BLaER1 (cell line): Measurements from ENCODE around the gene P2RX4.
A peak's percentile ranks its signal among the peaks of the same experiment; 100 is the strongest.

Experiments
- H3K27ac ChIP-seq: shearing (Covaris generic); formaldehyde crosslinking; 2 replicates; pipeline ENCODE4 v1.8.1; 2022
- H3K27me3 ChIP-seq: shearing (Covaris generic); formaldehyde crosslinking; 2 replicates; pipeline ENCODE4 v1.8.1; 2022
- H3K36me3 ChIP-seq: shearing (Covaris generic); formaldehyde crosslinking; 2 replicates; pipeline ENCODE4 v1.8.1; 2022
- H3K4me1 ChIP-seq: shearing (Covaris generic); formaldehyde crosslinking; 2 replicates; pipeline ENCODE4 v1.8.1; 2022
- H3K4me2 ChIP-seq: shearing (Covaris generic); formaldehyde crosslinking; 2 replicates; pipeline ENCODE4 v1.8.1; 2022
- H3K4me3 ChIP-seq: shearing (Covaris generic); formaldehyde crosslinking; 2 replicates; pipeline ENCODE4 v1.8.1; 2022
- H3K9ac ChIP-seq: shearing (Covaris generic); formaldehyde crosslinking; 2 replicates; pipeline ENCODE4 v1.8.1; 2022
- H3K9me3 ChIP-seq: shearing (Covaris generic); formaldehyde crosslinking; 2 replicates; pipeline ENCODE4 v1.8.1; 2022
- H4K20me1 ChIP-seq: shearing (Covaris generic); formaldehyde crosslinking; 2 replicates; pipeline ENCODE4 v1.8.1; 2022
- Cebpa-rat ChIP-seq: shearing (Covaris generic); IDR thresholded peaks from 2 replicates; pipeline ENCODE4 v1.8.1; 2022

P2RX4 gene

DNA sequence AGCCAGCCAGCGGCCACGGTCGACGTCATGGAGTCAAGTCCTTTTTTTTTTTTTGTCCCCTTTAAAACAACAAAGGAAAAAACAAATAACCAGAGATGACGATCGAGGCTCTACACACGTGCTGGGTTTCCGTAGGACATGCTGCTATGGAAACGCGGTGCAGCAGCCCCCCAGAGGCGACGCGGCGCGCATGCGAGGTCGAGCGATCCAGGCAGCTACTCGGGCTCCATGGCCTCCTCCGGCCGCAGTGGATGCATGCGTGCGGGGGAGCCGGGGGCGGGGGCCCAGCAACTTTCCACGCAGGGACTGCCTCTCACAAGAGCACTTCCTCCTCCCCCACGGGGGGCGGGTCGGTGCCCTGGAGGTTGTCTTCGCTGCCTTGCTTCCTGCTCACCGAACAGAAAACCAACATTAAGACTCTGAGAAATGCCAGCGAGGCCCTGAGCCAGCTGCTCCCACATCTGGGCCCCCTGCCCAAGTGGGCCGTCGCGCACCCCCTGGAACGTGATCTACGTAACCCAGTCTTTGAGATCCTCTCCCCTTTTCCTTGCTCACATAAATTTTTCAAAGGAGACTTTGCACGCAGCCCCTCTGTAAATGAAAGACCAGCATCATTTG, 30.7 kb downstream of the P2RX4 start:
- H3K27me3 ChIP-seq: no peaks in the 10 kb centered on the region
- 0 out of 2 replicates have a peak overlapping the region, but pooled peaks have one; percentile 8 for H3K9ac ChIP-seq
- peaks cover 84% of the 10 kb centered on the region for H3K36me3 ChIP-seq
- H3K4me1 ChIP-seq: peaks cover 45% of the 10 kb centered on the region
- no peak overlapping the region for H3K4me3 ChIP-seq
- peak overlapping the region; percentile 25 for H3K27ac ChIP-seq
- no peaks in the 10 kb centered on the region for H4K20me1 ChIP-seq
- peak overlapping the region; percentile 71 for H3K4me2 ChIP-seq
- TF ChIP-seq Cebpa-rat: no peak
- no peaks in the 10 kb centered on the region for H3K9me3 ChIP-seq

DNA sequence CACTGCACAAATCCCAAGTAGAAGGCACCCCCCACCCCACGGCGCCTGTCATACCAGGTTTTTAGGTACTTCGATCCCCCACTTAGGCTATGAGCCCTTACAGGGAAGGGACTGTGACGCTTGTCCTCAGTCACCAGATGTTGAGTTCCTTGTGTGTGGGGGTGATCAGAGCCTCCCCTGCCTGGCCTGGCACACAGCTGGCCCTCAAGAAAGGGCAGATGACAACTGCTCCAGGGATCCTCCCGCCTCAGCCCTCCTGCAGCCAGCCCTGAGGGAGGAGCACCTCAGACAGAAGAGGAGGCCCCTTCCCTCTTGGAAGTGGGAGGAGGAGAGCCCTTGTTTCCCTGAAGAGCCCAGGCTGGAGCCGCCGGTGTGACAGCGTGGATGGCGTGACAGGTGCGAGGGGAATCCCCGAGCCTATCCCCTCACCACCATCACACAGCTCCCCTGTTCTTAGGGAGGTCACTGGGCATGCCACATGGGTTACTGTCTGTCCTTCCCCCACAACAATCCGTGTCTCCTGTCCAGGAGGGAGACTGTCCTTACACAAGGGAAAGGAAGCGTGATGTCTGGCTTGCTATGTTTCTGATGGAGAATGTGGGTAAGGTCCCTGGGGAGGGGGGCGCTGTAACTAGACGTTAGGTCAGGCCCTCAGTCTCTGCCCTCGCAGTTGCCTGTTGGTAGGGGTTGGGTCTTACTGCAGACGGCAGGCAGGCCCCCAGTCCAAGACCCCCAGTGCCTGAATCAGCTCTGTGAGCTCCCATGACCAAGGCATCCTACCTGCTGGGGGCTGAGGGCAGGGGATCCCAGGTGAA, 31.4 kb downstream of the P2RX4 start:
- H3K9me3 ChIP-seq: no peaks in the 10 kb centered on the region
- no peaks in the 10 kb centered on the region for H4K20me1 ChIP-seq
- peaks cover 83% of the 10 kb centered on the region for H3K36me3 ChIP-seq
- peaks cover 45% of the 10 kb centered on the region for H3K4me1 ChIP-seq
- H3K27me3 ChIP-seq: no peaks in the 10 kb centered on the region
- H3K27ac ChIP-seq: peak overlapping the region; percentile 25
- H3K4me3 ChIP-seq: no peak overlapping the region
- H3K9ac ChIP-seq: 0 out of 2 replicates have a peak overlapping the region, but pooled peaks have one; percentile 8
- TF ChIP-seq Cebpa-rat: no peak
- H3K4me2 ChIP-seq: peak overlapping the region; percentile 71

DNA sequence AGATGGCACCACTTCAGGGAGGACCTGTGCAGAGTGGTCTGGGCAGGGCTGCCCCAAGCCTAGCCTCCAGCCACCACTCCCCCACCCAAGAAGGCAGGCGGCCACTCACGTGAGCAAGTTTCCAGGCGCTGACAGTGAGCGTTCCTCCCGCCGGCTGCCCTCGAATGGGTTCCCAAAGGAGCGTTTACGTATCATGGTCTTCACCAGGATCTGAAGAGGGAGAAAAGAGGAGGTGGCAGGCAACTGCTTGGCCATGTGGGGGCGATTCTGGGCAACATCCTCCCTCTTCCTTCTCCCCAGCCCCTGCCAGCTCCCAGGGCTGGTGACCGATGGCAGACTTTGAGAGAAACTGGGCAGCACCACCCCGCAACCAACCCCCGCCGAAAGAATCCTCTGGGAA, 35.1 kb downstream of the P2RX4 start:
- Histone ChIP-seq H4K20me1 (no peaks in the 10 kb centered on the region), H3K4me3 (no peak overlapping the region), H3K27me3 (no peaks in the 10 kb centered on the region), H3K4me2 (no peak overlapping the region), H3K9me3 (no peaks in the 10 kb centered on the region), H3K9ac (no peak overlapping the region), H3K27ac (no peak overlapping the region), H3K36me3 (peaks cover 86% of the 10 kb centered on the region), H3K4me1 (peaks cover 24% of the 10 kb centered on the region)
- TF ChIP-seq Cebpa-rat: no peak

DNA sequence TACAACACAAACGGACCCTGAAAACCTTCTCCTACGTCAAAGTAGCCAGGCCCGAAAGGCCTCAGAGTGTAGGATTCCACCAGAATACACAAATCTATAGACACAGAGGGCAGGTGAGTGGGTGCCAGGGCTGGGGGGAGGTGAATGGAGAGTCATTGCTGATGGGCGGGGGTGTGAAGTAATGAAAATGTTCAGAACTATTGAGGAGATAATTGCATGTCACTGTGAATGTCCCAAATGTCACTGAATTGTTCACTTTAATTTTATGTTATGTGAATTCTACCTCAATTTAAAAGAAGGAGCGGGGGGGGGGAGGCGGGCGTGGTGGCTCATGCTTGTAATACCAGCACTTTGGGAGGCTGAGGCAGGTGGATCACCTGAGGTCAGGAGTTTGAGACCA, 36.0 kb downstream of the P2RX4 start:
- Histone ChIP-seq H3K36me3 (peaks cover 87% of the 10 kb centered on the region), H3K27ac (no peak overlapping the region), H3K27me3 (no peaks in the 10 kb centered on the region), H3K9me3 (no peaks in the 10 kb centered on the region), H3K4me1 (peaks cover 15% of the 10 kb centered on the region), H4K20me1 (no peaks in the 10 kb centered on the region), H3K4me3 (no peak overlapping the region), H3K9ac (no peak overlapping the region), H3K4me2 (no peak overlapping the region)
- TF ChIP-seq Cebpa-rat: no peak

DNA sequence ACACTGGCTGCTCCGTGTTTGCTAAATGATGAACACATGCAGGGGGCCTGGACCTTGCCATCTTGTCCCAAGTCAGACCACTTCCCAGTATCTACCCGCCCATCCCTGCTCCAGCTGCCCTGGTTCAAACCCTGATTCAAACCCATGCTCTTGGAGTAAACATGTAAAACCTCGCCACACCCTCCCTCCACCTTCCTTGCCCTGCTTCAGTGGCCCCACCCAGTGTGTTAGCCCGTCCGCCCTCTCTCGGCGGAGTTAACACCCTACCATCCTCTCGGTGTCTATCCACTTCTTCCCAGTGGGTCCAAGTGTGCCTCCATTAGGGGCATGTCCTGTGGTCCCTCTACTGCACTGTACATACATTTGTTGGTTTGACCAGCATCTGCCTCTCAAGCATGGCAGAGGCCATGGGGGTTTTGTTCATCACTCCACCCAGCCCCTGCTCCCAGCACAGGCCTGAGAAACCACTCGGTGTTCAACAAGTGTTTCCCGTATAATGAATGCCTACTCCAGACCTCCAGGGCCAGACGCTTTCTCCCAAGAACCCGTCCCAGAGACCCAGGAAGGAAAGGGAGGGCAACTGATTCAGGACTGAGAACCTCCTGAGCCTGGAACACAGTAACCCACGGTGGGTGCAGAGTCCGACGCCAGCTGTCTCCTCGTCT, 37.1 kb downstream of the P2RX4 start:
- Histone ChIP-seq H3K4me1 (peaks cover 4% of the 10 kb centered on the region), H3K4me3 (no peak overlapping the region), H3K27me3 (no peaks in the 10 kb centered on the region), H3K27ac (no peak overlapping the region), H3K36me3 (peaks cover 90% of the 10 kb centered on the region), H3K9ac (no peak overlapping the region), H4K20me1 (no peaks in the 10 kb centered on the region), H3K4me2 (no peak overlapping the region), H3K9me3 (no peaks in the 10 kb centered on the region)
- TF ChIP-seq Cebpa-rat: no peak

DNA sequence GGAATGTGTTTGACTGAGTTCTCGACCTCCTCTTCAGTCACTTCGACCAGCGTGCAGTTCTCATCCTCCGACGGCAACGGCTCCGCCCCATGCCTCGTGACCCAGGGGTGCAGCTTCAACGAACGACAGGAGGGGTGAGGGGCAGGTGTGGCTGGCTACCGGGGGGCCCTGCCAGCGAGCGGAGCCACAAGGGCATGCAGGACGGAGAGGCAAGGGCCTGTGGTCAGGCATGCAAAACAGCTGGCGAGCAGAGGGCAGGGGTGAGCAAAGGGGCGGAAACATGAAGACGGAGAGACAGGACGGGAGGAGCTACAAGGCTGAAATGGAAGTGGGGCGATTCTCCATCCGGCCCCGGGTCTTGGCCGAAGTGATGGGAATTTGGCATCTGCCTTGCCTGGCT, 38.7 kb downstream of the P2RX4 start:
- Histone ChIP-seq H3K4me1 (no peaks in the 10 kb centered on the region), H3K4me2 (no peak overlapping the region), H3K4me3 (no peak overlapping the region), H3K36me3 (peaks cover 97% of the 10 kb centered on the region), H4K20me1 (no peaks in the 10 kb centered on the region), H3K27ac (no peak overlapping the region), H3K9me3 (no peaks in the 10 kb centered on the region), H3K27me3 (no peaks in the 10 kb centered on the region), H3K9ac (no peak overlapping the region)
- TF ChIP-seq Cebpa-rat: no peak

DNA sequence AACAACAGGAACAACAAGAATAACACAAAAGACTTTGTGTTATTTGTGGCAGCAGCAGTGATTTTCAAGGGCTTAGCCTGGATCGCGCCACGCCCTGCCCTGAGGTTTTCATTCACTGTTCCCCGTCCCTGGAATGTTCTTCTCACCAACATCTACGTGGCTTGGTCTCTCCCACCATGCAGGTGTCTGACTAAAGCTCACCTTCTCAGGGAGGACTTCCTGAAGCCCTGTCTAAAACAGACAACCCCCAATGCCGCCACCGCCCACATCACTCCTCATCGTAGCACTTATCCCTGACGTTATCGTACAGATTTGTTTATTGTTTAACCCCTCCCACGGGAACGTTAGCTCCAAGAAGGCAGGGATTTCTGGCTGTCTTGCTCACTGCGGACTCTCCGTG, 40.4 kb downstream of the P2RX4 start:
- Histone ChIP-seq H3K27ac (no peak overlapping the region), H3K4me2 (no peak overlapping the region), H4K20me1 (no peaks in the 10 kb centered on the region), H3K4me3 (no peak overlapping the region), H3K36me3 (peaks cover 94% of the 10 kb centered on the region), H3K9me3 (no peaks in the 10 kb centered on the region), H3K27me3 (no peaks in the 10 kb centered on the region), H3K4me1 (no peaks in the 10 kb centered on the region), H3K9ac (no peak overlapping the region)
- no peak for TF ChIP-seq Cebpa-rat

DNA sequence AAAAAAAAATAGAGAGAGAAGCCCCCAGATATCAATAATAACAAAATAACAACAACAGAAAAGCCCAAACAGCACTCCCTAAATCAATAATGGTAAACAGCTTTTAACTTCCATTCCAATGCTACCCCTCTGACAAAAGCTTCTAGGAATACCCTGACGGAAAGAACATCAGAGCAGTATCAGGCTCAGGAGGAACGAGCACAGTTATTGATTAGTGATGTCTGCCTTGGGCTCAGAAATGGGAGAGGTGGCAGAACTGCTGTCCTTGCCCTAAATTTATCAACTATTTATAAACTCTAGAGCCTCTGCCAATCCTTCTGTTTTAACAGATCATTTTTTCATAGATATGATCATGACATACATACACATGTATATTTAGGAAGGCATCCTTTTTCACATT, 41.9 kb downstream of the P2RX4 start:
- no peak overlapping the region for H3K4me2 ChIP-seq
- no peaks in the 10 kb centered on the region for H3K9me3 ChIP-seq
- H3K4me1 ChIP-seq: no peaks in the 10 kb centered on the region
- H3K4me3 ChIP-seq: no peak overlapping the region
- H3K36me3 ChIP-seq: peaks cover 96% of the 10 kb centered on the region
- H3K27me3 ChIP-seq: no peaks in the 10 kb centered on the region
- H3K27ac ChIP-seq: no peak overlapping the region
- H4K20me1 ChIP-seq: no peaks in the 10 kb centered on the region
- no peak for TF ChIP-seq Cebpa-rat
- H3K9ac ChIP-seq: no peak overlapping the region

DNA sequence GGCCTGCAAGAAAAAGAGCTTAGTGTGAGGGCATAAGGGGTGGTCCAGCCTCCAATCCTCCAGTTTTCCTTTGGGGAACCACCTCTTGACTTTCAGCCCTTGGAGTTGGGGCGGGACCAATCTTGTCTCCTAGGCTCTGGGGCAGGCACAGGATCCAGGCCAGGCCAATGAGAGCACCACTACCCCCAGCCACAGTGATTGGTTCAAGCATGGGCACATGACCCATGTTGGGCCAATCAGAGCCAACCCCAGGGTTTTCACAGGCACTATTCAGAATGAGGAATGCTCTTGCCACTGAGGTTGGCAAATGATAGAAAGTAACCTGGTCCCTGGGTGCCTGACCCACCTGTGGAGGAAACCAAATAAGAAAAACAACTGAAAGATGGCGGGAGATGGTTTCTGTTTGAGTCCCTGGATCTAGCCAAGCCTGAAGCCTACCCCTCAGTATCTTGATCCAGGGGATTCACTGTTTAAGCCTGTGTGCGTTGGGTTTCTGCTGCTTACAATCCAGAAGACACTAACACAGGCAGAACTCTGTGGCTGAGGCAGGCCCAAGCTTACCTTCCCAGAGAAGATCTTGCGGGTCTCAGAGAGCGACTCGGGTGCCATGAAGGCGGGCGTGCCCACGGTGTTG, 42.9 kb downstream of the P2RX4 start:
- no peak for TF ChIP-seq Cebpa-rat
- H3K4me3 ChIP-seq: no peak overlapping the region
- no peak overlapping the region for H3K9ac ChIP-seq
- H3K27me3 ChIP-seq: no peaks in the 10 kb centered on the region
- peaks cover 95% of the 10 kb centered on the region for H3K36me3 ChIP-seq
- no peaks in the 10 kb centered on the region for H3K9me3 ChIP-seq
- no peak overlapping the region for H3K27ac ChIP-seq
- H3K4me2 ChIP-seq: no peak overlapping the region
- H4K20me1 ChIP-seq: no peaks in the 10 kb centered on the region
- H3K4me1 ChIP-seq: no peaks in the 10 kb centered on the region
